Activated CD8-positive, alpha-beta T cell treated with anti-CD3 and anti-CD28 coated beads for 36 hours (primary cell): ENCODE data around the gene DNAH1. TPM values are rescaled to one million over a fixed set of nuclear protein-coding genes. Genes with fewer than 3 reads are reported as not detected.

Source experiments
- ATAC-seq: fragments of 200-7000 bp; cut with Tn5 transposase; one replicate; pipeline ENCODE4 v1.10.0; 2021; ENCODE audit warnings: mild to moderate bottlenecking, moderate library complexity
- CTCF ChIA-PET: fragments of 350-600 bp; sonication (Branson Sonifier 250); formaldehyde crosslinking; loops from one replicate; lab custom pipeline; 2021; ENCODE audit warnings: antibody characterized with exemption; lab: Charles Lee
- POLR2A ChIA-PET: fragments of 350-600 bp; sonication (Branson Sonifier 250); formaldehyde crosslinking; loops from one replicate; lab custom pipeline; 2021; ENCODE audit warnings: antibody characterized with exemption; lab: Charles Lee
- DNase-seq: peaks from one replicate; pipeline ENCODE4 v3.0.0-alpha.2; 2020
- H3K27ac Mint-ChIP-seq: one replicate; pipeline ENCODE4 v1.8.0; 2021; ENCODE audit warnings: mild to moderate bottlenecking, mixed read lengths
- H3K27me3 Mint-ChIP-seq: one replicate; pipeline ENCODE4 v1.8.0; 2021; ENCODE audit warnings: mixed read lengths
- H3K36me3 Mint-ChIP-seq: one replicate; pipeline ENCODE4 v1.8.0; 2021; ENCODE audit warnings: low read depth, mixed read lengths
- H3K4me1 Mint-ChIP-seq: one replicate; pipeline ENCODE4 v1.8.0; 2021; ENCODE audit warnings: low read depth, mixed read lengths
- H3K4me3 Mint-ChIP-seq: one replicate; pipeline ENCODE4 v1.8.0; 2021; ENCODE audit warnings: mild to moderate bottlenecking, moderate library complexity, mixed read lengths
- H3K9me3 Mint-ChIP-seq: one replicate; pipeline ENCODE4 v1.8.0; 2021; ENCODE audit warnings: mixed read lengths
- intact Hi-C: fragments of 100-400 bp; cut with micrococcal nuclease; formaldehyde crosslinking; loops from one replicate; pipeline ENCODE4 v1.10.0; 2022
- total RNA-seq, 2 experiments: library from RNA; stranded (reverse); gene quantifications; one replicate each; pipeline ENCODE4 v1.2.3, GENCODE V29; 2021
- TF ChIP-seq, protein P1 (sequence below): fragments of 200-600 bp; IDR thresholded peaks from one replicate; pipeline ENCODE4 v1.8.0; 2022; ENCODE audit warnings: antibody characterized with exemption, mild to moderate bottlenecking

The DNAH1 gene
- total RNA-seq, 2 experiments from 2014 or later = 9.2 to 10.2 TPM

DNA sequence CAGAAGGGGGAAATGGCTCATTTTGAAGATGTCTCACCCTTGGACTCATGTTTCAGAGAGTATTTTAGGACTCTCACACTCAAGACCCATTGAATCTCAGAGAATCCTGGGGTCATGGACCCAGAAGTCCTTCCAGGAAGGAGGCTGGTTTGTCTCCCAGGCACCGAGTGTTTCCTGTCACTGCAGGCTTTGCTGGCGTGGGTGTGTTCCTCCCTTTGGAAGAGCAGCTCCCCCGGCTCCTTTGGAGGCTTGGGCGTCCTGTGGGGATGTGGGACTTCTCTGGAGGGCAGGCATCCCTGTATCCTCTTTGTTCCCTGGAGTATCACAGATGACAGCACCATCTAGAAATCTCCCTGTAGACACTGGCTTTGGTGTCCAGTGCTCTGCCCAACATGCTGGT lies 40.0 kb downstream of the DNAH1 start:
- Mint-ChIP-seq H3K36me3 (no peaks in the 10 kb centered on the region), H3K4me3 (no peak overlapping the region), H3K27me3 (no peaks in the 10 kb centered on the region), H3K9me3 (no peaks in the 10 kb centered on the region), H3K4me1 (no peaks in the 10 kb centered on the region), H3K27ac (no peak overlapping the region)
- ATAC-seq (no peak), DNase-seq (no peak)
- ChIA-PET POLR2A (no interaction called here), CTCF (no interaction called here)
- TF ChIP-seq, protein P1, sequence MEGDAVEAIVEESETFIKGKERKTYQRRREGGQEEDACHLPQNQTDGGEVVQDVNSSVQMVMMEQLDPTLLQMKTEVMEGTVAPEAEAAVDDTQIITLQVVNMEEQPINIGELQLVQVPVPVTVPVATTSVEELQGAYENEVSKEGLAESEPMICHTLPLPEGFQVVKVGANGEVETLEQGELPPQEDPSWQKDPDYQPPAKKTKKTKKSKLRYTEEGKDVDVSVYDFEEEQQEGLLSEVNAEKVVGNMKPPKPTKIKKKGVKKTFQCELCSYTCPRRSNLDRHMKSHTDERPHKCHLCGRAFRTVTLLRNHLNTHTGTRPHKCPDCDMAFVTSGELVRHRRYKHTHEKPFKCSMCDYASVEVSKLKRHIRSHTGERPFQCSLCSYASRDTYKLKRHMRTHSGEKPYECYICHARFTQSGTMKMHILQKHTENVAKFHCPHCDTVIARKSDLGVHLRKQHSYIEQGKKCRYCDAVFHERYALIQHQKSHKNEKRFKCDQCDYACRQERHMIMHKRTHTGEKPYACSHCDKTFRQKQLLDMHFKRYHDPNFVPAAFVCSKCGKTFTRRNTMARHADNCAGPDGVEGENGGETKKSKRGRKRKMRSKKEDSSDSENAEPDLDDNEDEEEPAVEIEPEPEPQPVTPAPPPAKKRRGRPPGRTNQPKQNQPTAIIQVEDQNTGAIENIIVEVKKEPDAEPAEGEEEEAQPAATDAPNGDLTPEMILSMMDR = no peak
- intact Hi-C loops = no loop called here

DNA sequence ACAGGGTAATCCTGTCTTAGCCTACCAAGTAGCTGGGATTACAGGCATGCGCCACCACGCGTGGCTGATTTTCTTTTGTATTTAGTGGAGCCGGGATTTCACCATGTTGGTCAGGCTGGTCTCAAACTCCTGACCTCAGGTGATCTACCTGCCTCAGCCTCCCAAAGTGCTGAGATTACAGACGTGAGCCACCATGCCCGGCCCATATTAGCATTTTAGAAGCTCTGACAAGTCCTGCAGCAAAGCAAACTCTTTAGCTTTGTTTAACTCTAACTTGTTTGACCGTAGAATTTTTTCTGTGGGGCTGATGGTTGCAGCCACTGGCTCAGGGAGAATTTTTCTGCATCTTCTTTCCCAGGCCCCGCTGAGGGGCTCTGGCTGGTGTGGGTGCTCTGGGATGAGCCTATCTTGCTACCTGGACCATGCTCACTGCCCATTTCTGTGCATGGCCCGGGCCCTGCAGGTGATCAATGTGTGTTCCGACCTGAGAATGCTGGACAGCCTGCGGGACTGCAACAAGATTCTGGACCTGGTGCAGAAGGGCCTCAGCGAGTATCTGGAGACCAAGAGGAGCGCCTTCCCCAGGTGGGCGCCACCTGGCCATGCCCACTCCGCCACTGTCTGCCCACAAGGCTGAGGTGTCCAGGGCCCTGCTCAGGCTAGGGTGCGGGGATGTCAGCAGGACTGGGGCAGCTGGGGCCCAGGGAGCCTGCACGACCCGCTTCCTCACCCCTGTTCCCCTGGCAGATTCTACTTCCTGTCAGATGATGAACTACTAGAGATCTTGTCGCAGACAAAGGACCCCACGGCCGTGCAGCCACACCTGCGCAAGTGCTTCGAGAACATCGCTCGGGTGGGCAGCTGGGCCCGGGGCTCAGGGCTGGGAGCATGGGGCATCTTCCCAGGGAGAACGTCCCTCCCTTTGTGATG lies 41.3 kb downstream of the DNAH1 start:
- Mint-ChIP-seq H3K36me3 (no peaks in the 10 kb centered on the region), H3K4me1 (no peaks in the 10 kb centered on the region), H3K27ac (no peak overlapping the region), H3K27me3 (no peaks in the 10 kb centered on the region), H3K4me3 (no peak overlapping the region), H3K9me3 (no peaks in the 10 kb centered on the region)
- DNase-seq (no peak), ATAC-seq (no peak)
- intact Hi-C loops = no loop called here
- CTCF ChIA-PET = interaction anchor here (0.9 kb wide), 1 partner anchor 125 kb away, joined by 3 read pairs; no protein-coding TSS in a partner anchor
- POLR2A ChIA-PET = no interaction called here
- TF ChIP-seq, protein P1 = no peak

DNA sequence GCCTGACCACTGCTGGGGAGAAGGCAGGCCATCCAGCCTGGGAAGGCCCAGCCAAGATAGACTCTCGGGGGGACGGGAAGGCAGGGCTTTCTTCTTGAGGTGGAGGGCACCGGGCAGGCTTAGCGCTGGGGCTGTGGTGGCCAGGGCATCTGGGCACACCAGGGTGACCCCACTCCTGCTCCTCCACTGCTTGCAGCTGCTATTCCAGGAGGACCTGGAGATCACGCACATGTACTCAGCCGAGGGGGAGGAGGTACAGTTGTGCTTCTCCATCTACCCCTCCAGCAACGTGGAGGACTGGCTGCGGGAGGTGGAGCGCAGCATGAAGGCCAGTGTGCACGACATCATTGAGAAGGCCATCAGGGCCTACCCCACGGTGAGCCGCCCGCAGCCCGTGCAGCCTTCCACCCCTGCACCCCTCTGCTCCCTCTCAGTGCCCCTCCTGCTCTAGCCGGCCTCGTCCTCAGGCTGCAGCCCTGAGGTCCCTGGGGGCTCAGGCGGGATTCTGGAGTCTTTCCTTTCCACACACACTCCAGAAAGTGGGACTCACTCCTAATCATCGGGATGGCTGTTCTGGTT lies 42.3 kb downstream of the DNAH1 start:
- H3K4me1 Mint-ChIP-seq = no peaks in the 10 kb centered on the region
- no peaks in the 10 kb centered on the region for H3K36me3 Mint-ChIP-seq
- no peak for ATAC-seq
- no peaks in the 10 kb centered on the region for H3K9me3 Mint-ChIP-seq
- no peak for DNase-seq
- H3K4me3 Mint-ChIP-seq = no peak overlapping the region
- no peak overlapping the region for H3K27ac Mint-ChIP-seq
- POLR2A ChIA-PET = no interaction called here
- TF ChIP-seq, protein P1 = no peak
- intact Hi-C loops = no loop called here
- CTCF ChIA-PET = interaction anchor here (1.9 kb wide), 1 partner anchor 19 kb away, joined by 8 read pairs; no protein-coding TSS in a partner anchor
- no peaks in the 10 kb centered on the region for H3K27me3 Mint-ChIP-seq

DNA sequence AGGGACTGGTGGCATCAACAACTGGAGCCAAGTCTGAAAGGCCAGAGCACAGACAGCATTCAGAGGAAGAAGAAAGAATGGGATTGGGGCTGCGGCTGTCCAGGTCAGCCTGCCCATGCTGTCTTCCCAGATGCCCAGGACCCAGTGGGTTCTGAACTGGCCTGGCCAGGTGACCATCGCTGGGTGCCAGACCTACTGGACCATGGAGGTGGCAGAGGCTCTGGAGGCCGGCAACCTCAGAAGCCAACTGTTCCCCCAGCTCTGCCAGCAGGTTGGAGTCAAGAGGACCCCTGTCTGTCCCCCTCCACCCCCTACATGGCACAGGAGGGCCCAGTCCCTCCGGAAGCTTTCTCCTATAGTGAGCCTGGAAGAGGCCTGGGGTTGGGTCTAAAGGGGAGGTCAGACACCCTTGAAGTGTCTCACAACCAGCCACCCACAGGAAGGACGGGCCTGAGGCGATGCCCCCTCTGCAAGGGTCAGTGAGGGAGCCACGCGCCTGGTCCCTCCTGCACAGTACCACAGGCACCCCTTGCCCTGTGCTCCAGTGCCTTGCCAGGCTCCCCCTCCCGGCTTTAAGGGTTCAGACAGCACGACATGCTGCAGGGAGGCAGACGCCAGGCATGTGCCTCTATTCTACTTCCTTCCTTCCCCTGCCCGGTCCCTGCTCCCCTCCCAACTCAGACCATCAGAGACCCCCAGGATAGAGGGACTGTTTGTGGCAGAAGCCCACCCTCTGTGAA lies 43.2 kb downstream of the DNAH1 start:
- TF ChIP-seq, protein P1 = no peak
- POLR2A ChIA-PET = interaction anchor here (1.3 kb wide), 1 partner anchor 41 kb away, joined by 3 read pairs; no protein-coding TSS in a partner anchor
- Mint-ChIP-seq H3K4me1 (no peaks in the 10 kb centered on the region), H3K27ac (no peak overlapping the region), H3K36me3 (no peaks in the 10 kb centered on the region), H3K4me3 (no peak overlapping the region), H3K27me3 (no peaks in the 10 kb centered on the region), H3K9me3 (no peaks in the 10 kb centered on the region)
- ATAC-seq = no peak
- intact Hi-C loops = no loop called here
- DNase-seq = no peak
- CTCF ChIA-PET = interaction anchor here (1.9 kb wide), 1 partner anchor 20 kb away, joined by 8 read pairs; no protein-coding TSS in a partner anchor
